Trophoblast cell (in vitro differentiated cells and primary cell): ENCODE measurements around the gene MED26.

ENCODE experiments used
- DNase-seq, 2 donors: peaks; one replicate each; pipeline ENCODE4 v3.0.0-alpha.2; 2016
- H2AFZ ChIP-seq: 2 replicates; pipeline ENCODE4 v1.6.1; 2013; ENCODE audit warnings: low read length, moderate library complexity, mild to moderate bottlenecking; ENCODE audit not compliant: insufficient read depth, poor library complexity
- H2AK5ac ChIP-seq: 2 replicates; pipeline ENCODE4 v1.6.1; 2013; ENCODE audit warnings: mild to moderate bottlenecking, low read length
- H2BK120ac ChIP-seq: 2 replicates; pipeline ENCODE4 v1.6.1; 2013; ENCODE audit warnings: low read length, mild to moderate bottlenecking, moderate library complexity; ENCODE audit not compliant: insufficient read depth, poor library complexity
- H2BK12ac ChIP-seq: 2 replicates; pipeline ENCODE4 v1.6.1; 2013; ENCODE audit warnings: mild to moderate bottlenecking, low read length, moderate library complexity
- H2BK5ac ChIP-seq: 2 replicates; pipeline ENCODE4 v1.6.1; 2013; ENCODE audit warnings: low read length, low read depth, moderate library complexity, mild to moderate bottlenecking; ENCODE audit not compliant: poor library complexity
- H3K14ac ChIP-seq: 2 replicates; pipeline ENCODE4 v1.6.1; 2013; ENCODE audit warnings: mild to moderate bottlenecking, low read length
- H3K18ac ChIP-seq: 2 replicates; pipeline ENCODE4 v1.6.1; 2013; ENCODE audit warnings: mild to moderate bottlenecking, low read length
- H3K23ac ChIP-seq: 2 replicates; pipeline ENCODE4 v1.6.1; 2013; ENCODE audit warnings: low read length
- H3K27ac ChIP-seq: 2 replicates; pipeline ENCODE4 v1.5.1; 2013; ENCODE audit warnings: low read depth, mild to moderate bottlenecking, inconsistent platforms, low read length, moderate library complexity
- H3K27me3 ChIP-seq: 2 replicates; pipeline ENCODE4 v1.6.1; 2013; ENCODE audit warnings: inconsistent platforms, mild to moderate bottlenecking, low read length, moderate library complexity; ENCODE audit not compliant: insufficient read depth
- H3K36me3 ChIP-seq, 2 experiments: 1 replicate in 1 of 2; 2 replicates in 1 of 2; pipeline ENCODE4 v1.6.1; 2013; ENCODE audit warnings: low read length in 2 of 2, mild to moderate bottlenecking in 2 of 2, moderate library complexity in 1 of 2; ENCODE audit not compliant: insufficient read depth in 2 of 2, control insufficient read depth in 1 of 2
- H3K4ac ChIP-seq: 2 replicates; pipeline ENCODE4 v1.6.1; 2013; ENCODE audit warnings: low read depth, mild to moderate bottlenecking, low read length, moderate library complexity
- H3K4me1 ChIP-seq, 2 experiments: 1 replicate in 1 of 2; 2 replicates in 1 of 2; pipeline ENCODE4 v1.6.1; 2013; ENCODE audit warnings: low read length in 2 of 2, mild to moderate bottlenecking in 2 of 2, moderate library complexity in 1 of 2; ENCODE audit not compliant: insufficient read depth in 2 of 2, control insufficient read depth in 1 of 2
- H3K4me2 ChIP-seq: 2 replicates; pipeline ENCODE4 v1.6.1; 2013; ENCODE audit warnings: inconsistent platforms, mild to moderate bottlenecking, low read length, moderate library complexity
- H3K4me3 ChIP-seq: 2 replicates; pipeline ENCODE4 v1.5.1; 2013; ENCODE audit warnings: mild to moderate bottlenecking, low read depth, low read length, inconsistent platforms
- H3K79me1 ChIP-seq: one replicate; pipeline ENCODE4 v1.6.1; 2013; ENCODE audit warnings: low read length
- H3K79me2 ChIP-seq: 2 replicates; pipeline ENCODE4 v1.6.1; 2013; ENCODE audit warnings: low read length, mild to moderate bottlenecking; ENCODE audit not compliant: control insufficient read depth, insufficient read depth, poor library complexity
- H3K9ac ChIP-seq: 2 replicates; pipeline ENCODE4 v1.6.1; 2013; ENCODE audit warnings: mild to moderate bottlenecking, low read length
- H3K9me3 ChIP-seq: 2 replicates; pipeline ENCODE4 v1.6.1; 2013; ENCODE audit warnings: low read depth, mild to moderate bottlenecking, control low read depth, inconsistent platforms, low read length; ENCODE audit not compliant: insufficient read depth
- H4K12ac ChIP-seq: 2 replicates; pipeline ENCODE4 v1.6.1; 2013; ENCODE audit warnings: low read depth, mild to moderate bottlenecking, low read length, moderate library complexity
- H4K8ac ChIP-seq: 2 replicates; pipeline ENCODE4 v1.6.1; 2013; ENCODE audit warnings: low read depth, mild to moderate bottlenecking, low read length, moderate library complexity
- H4K91ac ChIP-seq: one replicate; pipeline ENCODE4 v1.6.1; 2013; ENCODE audit warnings: low read depth, mild to moderate bottlenecking, low read length, moderate library complexity
- WGBS: extraction: QIAGEN DNeasy Blood & Tissue Kit; methylation state at CpG from one replicate; pipeline ENCODE4 v1.1.7; 2013; ENCODE audit warnings: missing lambda C conversion rate; ENCODE audit not compliant: insufficient read length, insufficient coverage; ENCODE audit errors: extremely low coverage; 5-methylcytosine and 5-hydroxymethylcytosine counted together

The MED26 gene

GRCh38 chr19:16605553-16605994 lies 22.4 kb downstream of the MED26 start:
- no peak for DNase-seq
- Histone ChIP-seq H3K18ac (no peak overlapping the region), H3K9me3 (no peaks in the 10 kb centered on the region), H3K23ac (peak overlapping the region; percentile 14), H2BK5ac (no peak overlapping the region), H3K79me2 (peaks cover 11% of the 10 kb centered on the region), H2BK120ac (no peak overlapping the region), H2AFZ (no peak overlapping the region), H3K4me2 (no peak overlapping the region), H3K4me1 (no peaks in the 10 kb centered on the region), H3K4me3 (no peak overlapping the region), H3K14ac (no peak overlapping the region), H3K79me1 (no peaks in the 10 kb centered on the region), H4K91ac (no peak overlapping the region), H2AK5ac (no peak overlapping the region), H3K4ac (peak overlapping the region; percentile 60), H3K36me3 (peaks cover 0 to 4% of the 10 kb centered on the region in 2 experiments), H4K12ac (no peak overlapping the region), H3K9ac (no peak overlapping the region), H3K27me3 (no peaks in the 10 kb centered on the region), H4K8ac (no peak overlapping the region), H3K27ac (no peak overlapping the region), H2BK12ac (no peak overlapping the region)
- WGBS = no CpG with 5 or more reads among the region's 8 CpGs

- Histone ChIP-seq H3K9ac (no peak overlapping the region), H3K79me2 (peaks cover 11% of the 10 kb centered on the region), H2BK120ac (no peak overlapping the region), H3K4me1 (no peaks in the 10 kb centered on the region), H2AK5ac (no peak overlapping the region), H3K14ac (no peak overlapping the region), H3K18ac (no peak overlapping the region), H4K12ac (no peak overlapping the region), H4K91ac (no peak overlapping the region), H3K4me3 (no peak overlapping the region), H3K36me3 (peaks cover 0 to 4% of the 10 kb centered on the region in 2 experiments), H3K4me2 (no peak overlapping the region), H3K23ac (no peak overlapping the region), H2BK5ac (no peak overlapping the region), H3K27ac (no peak overlapping the region), H3K4ac (peak overlapping the region; percentile 3), H2BK12ac (no peak overlapping the region), H2AFZ (no peak overlapping the region), H3K27me3 (no peaks in the 10 kb centered on the region), H4K8ac (no peak overlapping the region), H3K79me1 (no peaks in the 10 kb centered on the region), H3K9me3 (no peaks in the 10 kb centered on the region)
- no CpG with 5 or more reads among the region's 3 CpGs for WGBS
- no peak for DNase-seq
These were observed 22.9 kb downstream of the MED26 start for GRCh38 chr19:16605115-16605514.

- no peak overlapping the region for H3K4ac ChIP-seq
- no peak overlapping the region for H3K14ac ChIP-seq
- peaks cover 11% of the 10 kb centered on the region for H3K79me2 ChIP-seq
- H4K12ac ChIP-seq = no peak overlapping the region
- DNase-seq = no peak
- H3K4me1 ChIP-seq = no peaks in the 10 kb centered on the region
- no peaks in the 10 kb centered on the region for H3K27me3 ChIP-seq
- H3K18ac ChIP-seq = no peak overlapping the region
- H3K9me3 ChIP-seq = no peaks in the 10 kb centered on the region
- no peak overlapping the region for H2BK5ac ChIP-seq
- no peak overlapping the region for H3K23ac ChIP-seq
- no peak overlapping the region for H4K8ac ChIP-seq
- no peak overlapping the region for H3K27ac ChIP-seq
- H2AK5ac ChIP-seq = no peak overlapping the region
- H2BK120ac ChIP-seq = no peak overlapping the region
- H3K4me2 ChIP-seq = no peak overlapping the region
- H2AFZ ChIP-seq = no peak overlapping the region
- H4K91ac ChIP-seq = no peak overlapping the region
- peaks cover 0 to 4% of the 10 kb centered on the region in 2 experiments for H3K36me3 ChIP-seq
- no peak overlapping the region for H3K9ac ChIP-seq
- no peak overlapping the region for H3K4me3 ChIP-seq
- WGBS = no CpG with 5 or more reads among the region's 6 CpGs
- no peaks in the 10 kb centered on the region for H3K79me1 ChIP-seq
- H2BK12ac ChIP-seq = no peak overlapping the region
These were observed 23.4 kb downstream of the MED26 start for GRCh38 chr19:16604615-16605014.

- Histone ChIP-seq H3K4ac (peak overlapping the region; percentile 8), H3K23ac (no peak overlapping the region), H2AFZ (no peak overlapping the region), H3K14ac (no peak overlapping the region), H3K27me3 (no peaks in the 10 kb centered on the region), H4K12ac (no peak overlapping the region), H3K9me3 (no peaks in the 10 kb centered on the region), H4K8ac (no peak overlapping the region), H3K18ac (no peak overlapping the region), H3K9ac (no peak overlapping the region), H2BK120ac (no peak overlapping the region), H4K91ac (no peak overlapping the region), H3K79me2 (peaks cover 11% of the 10 kb centered on the region), H3K4me2 (no peak overlapping the region), H2BK5ac (no peak overlapping the region), H3K27ac (no peak overlapping the region), H3K4me1 (no peaks in the 10 kb centered on the region), H3K4me3 (no peak overlapping the region), H3K79me1 (no peaks in the 10 kb centered on the region), H2AK5ac (no peak overlapping the region), H2BK12ac (no peak overlapping the region), H3K36me3 (peaks cover 0 to 4% of the 10 kb centered on the region in 2 experiments)
- no peak for DNase-seq
- no CpG with 5 or more reads among the region's 3 CpGs for WGBS
These were observed 24.9 kb downstream of the MED26 start for GRCh38 chr19:16603090-16603489.
